HUES64 (cell line): ENCODE results near the gene PIGU.
"Not testable (repeated sequence)": the region's sequence is repeated elsewhere in the genome, so short reads cannot be mapped to it uniquely, and the experiment has no call there.

ENCODE experiments used
- H3K27ac ChIP-seq: 2 replicates; pipeline ENCODE4 v1.7.0; 2013; ENCODE audit warnings: low read depth, low read length, inconsistent platforms
- H3K27me3 ChIP-seq: 2 replicates; pipeline ENCODE4 v1.6.1; 2013; ENCODE audit warnings: mild to moderate bottlenecking, low read length; ENCODE audit not compliant: insufficient read depth
- H3K36me3 ChIP-seq: 2 replicates; pipeline ENCODE4 v1.6.1; 2013; ENCODE audit warnings: mild to moderate bottlenecking, low read length; ENCODE audit not compliant: insufficient read depth
- H3K4me1 ChIP-seq: 2 replicates; pipeline ENCODE4 v1.6.1; 2013; ENCODE audit warnings: mild to moderate bottlenecking, low read length, moderate library complexity; ENCODE audit not compliant: insufficient read depth
- H3K4me3 ChIP-seq: 2 replicates; pipeline ENCODE4 v1.5.1; 2013; ENCODE audit warnings: mild to moderate bottlenecking, low read length, moderate library complexity
- H3K9ac ChIP-seq: 2 replicates; pipeline ENCODE4 v1.6.1; 2013; ENCODE audit warnings: mild to moderate bottlenecking, low read depth, low read length
- H3K9me3 ChIP-seq: 2 replicates; pipeline ENCODE4 v1.6.1; 2013; ENCODE audit warnings: low read depth, low read length; ENCODE audit not compliant: insufficient read depth
- WGBS: fragments of 150-250, 120-280 bp; methylation state at CpG from one replicate; pipeline ENCODE4 v1.1.7; 2013; ENCODE audit warnings: missing lambda C conversion rate; 5-methylcytosine and 5-hydroxymethylcytosine counted together

PIGU gene

DNA sequence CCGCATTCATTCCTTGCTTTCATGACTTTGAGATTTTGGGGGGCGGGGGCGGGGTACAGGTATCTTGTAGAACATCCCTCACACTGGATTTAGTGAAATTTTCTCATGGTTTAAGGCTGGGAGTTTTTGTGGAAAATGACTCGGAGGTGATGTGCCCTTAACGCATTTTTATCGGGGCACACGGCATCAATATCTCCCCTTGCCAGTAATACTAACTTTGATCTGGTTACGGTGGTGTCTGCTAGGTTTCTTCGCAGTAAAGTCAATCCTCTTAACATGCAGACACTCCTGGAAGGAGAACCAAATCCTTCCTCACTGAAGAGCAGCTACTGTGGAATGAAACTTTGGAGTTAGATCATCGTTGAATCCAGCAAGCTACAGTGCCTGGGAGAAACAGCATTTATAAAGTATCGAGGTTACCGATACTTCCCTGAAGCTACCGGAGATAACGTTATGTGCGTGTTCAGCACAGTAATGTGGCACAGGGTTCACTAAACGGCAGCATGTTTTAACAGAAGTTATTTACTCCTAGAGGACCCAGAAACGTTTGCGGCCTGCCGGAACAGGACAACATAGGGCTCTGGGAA is 161.9 kb downstream of the PIGU start:
- Histone ChIP-seq H3K9ac (peak overlapping the region; percentile 80), H3K4me3 (peak overlapping the region; percentile 95), H3K27me3 (no peaks in the 10 kb centered on the region), H3K36me3 (peaks cover 27% of the 10 kb centered on the region), H3K9me3 (no peaks in the 10 kb centered on the region), H3K27ac (peak overlapping the region; percentile 56; the same call in 1 of the 2 replicates), H3K4me1 (peaks cover 9% of the 10 kb centered on the region; the same call in 1 of the 2 replicates)
- WGBS: 30% methylated on average over 19 of the region's 19 CpGs

GRCh38 chr20:34514034-34514433 is 162.9 kb downstream of the PIGU start:
- H3K4me3 ChIP-seq, H3K9me3 ChIP-seq, H3K27me3 ChIP-seq, H3K27ac ChIP-seq, H3K4me1 ChIP-seq, H3K9ac ChIP-seq: not testable (repeated sequence)
- H3K36me3 ChIP-seq: peaks cover 29% of the 10 kb centered on the region
- WGBS: 95% methylated on average over 17 of the region's 17 CpGs

GRCh38 chr20:34512955-34513419 is 163.9 kb downstream of the PIGU start:
- no peak overlapping the region for H3K27ac ChIP-seq
- H3K9ac ChIP-seq: no peak overlapping the region
- no peak overlapping the region for H3K4me3 ChIP-seq
- peaks cover 9% of the 10 kb centered on the region; the same call in 1 of the 2 replicates for H3K4me1 ChIP-seq
- H3K9me3 ChIP-seq: no peaks in the 10 kb centered on the region
- peaks cover 38% of the 10 kb centered on the region for H3K36me3 ChIP-seq
- no peaks in the 10 kb centered on the region for H3K27me3 ChIP-seq

DNA sequence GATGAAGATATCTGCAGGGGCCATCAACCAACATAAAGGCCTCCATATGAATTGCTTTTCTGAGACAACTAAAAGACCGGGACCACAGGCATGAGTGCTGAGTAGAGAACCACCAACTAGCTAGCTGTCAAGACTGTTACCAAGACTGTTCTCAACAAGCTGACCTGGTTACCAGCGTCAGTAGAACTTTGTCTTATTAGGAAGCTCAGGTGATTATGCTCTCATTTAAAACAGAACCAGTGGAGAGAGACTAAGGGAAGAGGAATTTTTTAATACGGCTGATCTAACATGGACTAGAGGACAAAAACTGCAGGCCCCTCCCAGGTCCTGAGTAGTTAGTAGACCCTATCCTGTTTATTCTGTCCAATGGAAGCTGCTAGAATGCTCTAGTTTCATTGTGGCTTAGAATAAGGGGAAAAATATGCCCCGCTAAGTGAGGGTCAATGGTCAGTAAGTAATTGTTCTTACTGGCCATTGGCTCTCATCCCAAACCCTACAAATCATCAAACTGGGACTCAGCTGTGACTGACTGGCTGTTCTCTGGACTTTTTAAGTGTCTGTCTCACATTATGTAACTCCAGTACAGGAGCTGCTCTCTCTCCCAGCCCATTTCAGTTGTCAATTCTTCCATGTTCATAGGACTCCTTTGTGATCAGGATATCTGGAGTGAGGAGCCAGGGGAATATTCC is 164.5 kb downstream of the PIGU start:
- Histone ChIP-seq H3K27ac (no peak overlapping the region; the same call in 1 of the 2 replicates), H3K4me3 (no peak overlapping the region), H3K4me1 (peaks cover 8% of the 10 kb centered on the region; the same call in 1 of the 2 replicates), H3K9me3 (no peaks in the 10 kb centered on the region), H3K36me3 (peaks cover 44% of the 10 kb centered on the region), H3K27me3 (no peaks in the 10 kb centered on the region), H3K9ac (no peak overlapping the region)
- 96% methylated on average over 4 of the region's 4 CpGs for WGBS

DNA sequence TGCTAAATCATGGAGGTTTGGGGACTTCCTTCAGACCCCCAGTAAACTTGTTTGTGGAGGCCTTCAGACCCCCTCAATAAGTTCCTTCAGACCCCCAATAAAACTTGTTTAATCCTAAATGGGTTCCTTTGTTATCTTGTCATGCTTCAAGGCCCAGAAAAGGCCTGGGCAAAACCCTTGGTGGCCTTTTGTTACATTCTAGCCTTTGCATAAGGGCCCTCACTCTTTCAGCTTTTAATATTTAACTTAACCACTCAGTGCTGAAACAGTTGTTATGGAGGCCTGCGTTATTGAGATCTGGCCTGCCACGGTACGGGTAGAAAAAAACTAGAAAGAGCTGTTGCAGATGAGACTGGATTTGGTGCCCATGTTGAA is 165.0 kb downstream of the PIGU start:
- H3K9ac ChIP-seq: no peak overlapping the region
- H3K4me3 ChIP-seq: no peak overlapping the region
- H3K27ac ChIP-seq: no peak overlapping the region; the same call in 1 of the 2 replicates
- H3K9me3 ChIP-seq: no peaks in the 10 kb centered on the region
- no peaks in the 10 kb centered on the region for H3K27me3 ChIP-seq
- 0 out of 2 replicates have a peak, but pooled peaks cover 5% of the 10 kb centered on the region for H3K4me1 ChIP-seq
- H3K36me3 ChIP-seq: peaks cover 49% of the 10 kb centered on the region
- 95% methylated on average over 3 of the region's 3 CpGs for WGBS

DNA sequence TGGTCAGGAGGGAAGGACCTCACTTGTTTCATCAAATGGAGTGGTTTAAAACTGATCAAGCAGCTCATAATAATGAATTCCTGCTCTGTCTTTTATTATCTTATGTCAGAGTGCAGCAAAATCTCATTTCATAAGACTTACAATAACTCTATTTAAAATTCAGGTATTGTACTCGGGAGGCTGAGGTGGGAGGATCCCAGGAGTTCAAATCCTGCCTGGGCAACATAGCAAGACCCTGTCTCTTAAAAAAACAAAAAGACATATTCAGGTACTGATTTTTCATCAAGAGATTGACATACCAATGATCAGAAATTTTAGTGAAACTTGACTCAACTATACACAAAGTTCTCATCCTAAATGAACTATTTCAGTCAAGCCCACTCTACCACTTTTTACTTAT is 166.3 kb downstream of the PIGU start:
- H3K9ac ChIP-seq: no peak overlapping the region
- peaks cover 63% of the 10 kb centered on the region for H3K36me3 ChIP-seq
- 93% methylated on average over 1 of the region's 1 CpG for WGBS
- H3K27ac ChIP-seq: no peak overlapping the region
- H3K9me3 ChIP-seq: no peaks in the 10 kb centered on the region
- H3K27me3 ChIP-seq: no peaks in the 10 kb centered on the region
- H3K4me3 ChIP-seq: no peak overlapping the region
- 0 out of 2 replicates have a peak, but pooled peaks cover 5% of the 10 kb centered on the region for H3K4me1 ChIP-seq
